Mesenchymal stem cell (in vitro differentiated cells and primary cell): ENCODE data around the gene CXCL3.
A peak's percentile ranks its signal among the peaks of the same experiment; 100 is the strongest.

Experiments
- DNase-seq: peaks from one replicate; pipeline ENCODE4 v3.0.0-alpha.2; 2013
- H2AFZ ChIP-seq: one replicate; pipeline ENCODE4 v1.6.1; 2013; ENCODE audit warnings: low read depth, mild to moderate bottlenecking, control low read depth, inconsistent platforms, low read length, moderate library complexity
- H2AK5ac ChIP-seq: 2 replicates; pipeline ENCODE4 v1.6.1; 2013; ENCODE audit warnings: low read length, moderate library complexity, mild to moderate bottlenecking, inconsistent platforms; ENCODE audit not compliant: severe bottlenecking
- H2BK120ac ChIP-seq: one replicate; pipeline ENCODE4 v1.6.1; 2013; ENCODE audit warnings: low read depth, mild to moderate bottlenecking, inconsistent platforms, low read length, moderate library complexity
- H2BK12ac ChIP-seq, 2 experiments: one replicate each; pipeline ENCODE4 v1.6.1; 2013; ENCODE audit warnings: inconsistent platforms in 2 of 2, low read length in 2 of 2, mild to moderate bottlenecking in 2 of 2, moderate library complexity in 2 of 2, control low read depth in 1 of 2
- H2BK15ac ChIP-seq: one replicate; pipeline ENCODE4 v1.6.1; 2013; ENCODE audit warnings: mild to moderate bottlenecking, low read depth, inconsistent platforms; ENCODE audit not compliant: poor library complexity, severe bottlenecking
- H2BK5ac ChIP-seq: 2 replicates; pipeline ENCODE4 v1.6.1; 2013; ENCODE audit warnings: low read depth, mild to moderate bottlenecking, low read length, control low read depth, inconsistent platforms; ENCODE audit not compliant: poor library complexity, severe bottlenecking
- H3K14ac ChIP-seq, 2 experiments: one replicate each; pipeline ENCODE4 v1.6.1; 2013; ENCODE audit warnings: inconsistent platforms in 2 of 2, low read length in 2 of 2, control low read depth in 1 of 2, mild to moderate bottlenecking in 1 of 2, moderate library complexity in 1 of 2
- H3K18ac ChIP-seq, 2 experiments: one replicate each; pipeline ENCODE4 v1.6.1; 2013; ENCODE audit warnings: inconsistent platforms in 2 of 2, low read length in 2 of 2, control low read depth in 1 of 2, low read depth in 1 of 2, mild to moderate bottlenecking in 1 of 2
- H3K23ac ChIP-seq, 2 experiments: one replicate each; pipeline ENCODE4 v1.6.1; 2013; ENCODE audit warnings: inconsistent platforms in 2 of 2, low read length in 2 of 2, mild to moderate bottlenecking in 2 of 2, moderate library complexity in 2 of 2, control low read depth in 1 of 2
- H3K27ac ChIP-seq: 2 replicates; pipeline ENCODE4 v1.5.1; 2013; ENCODE audit warnings: mild to moderate bottlenecking, moderate library complexity, low read length, control low read depth, inconsistent platforms; ENCODE audit not compliant: poor library complexity, severe bottlenecking
- H3K27me3 ChIP-seq, 2 experiments: 2 replicates each; pipeline versions ENCODE4 v1.6.1 to v1.7.0; 2013; ENCODE audit warnings: low read length in 2 of 2, mild to moderate bottlenecking in 2 of 2, moderate library complexity in 2 of 2, control low read depth in 1 of 2, inconsistent platforms in 1 of 2; ENCODE audit not compliant: control insufficient read depth in 1 of 2, insufficient read depth in 1 of 2
- H3K36me3 ChIP-seq, 2 experiments: 2 replicates each; pipeline versions ENCODE4 v1.6.1 to v1.7.0; 2013; ENCODE audit warnings: low read length in 2 of 2, control low read depth in 1 of 2, inconsistent platforms in 1 of 2, low read depth in 1 of 2, mild to moderate bottlenecking in 1 of 2; ENCODE audit not compliant: insufficient read depth in 2 of 2, control insufficient read depth in 1 of 2
- H3K4ac ChIP-seq, 2 experiments: one replicate each; pipeline ENCODE4 v1.6.1; 2013; ENCODE audit warnings: inconsistent platforms in 2 of 2, low read length in 2 of 2, mild to moderate bottlenecking in 2 of 2, moderate library complexity in 2 of 2, control low read depth in 1 of 2, low read depth in 1 of 2
- H3K4me1 ChIP-seq: 2 replicates; pipeline ENCODE4 v1.6.1; 2013; ENCODE audit warnings: low read depth, low read length, control low read depth; ENCODE audit not compliant: control insufficient read depth, insufficient read depth
- H3K4me2 ChIP-seq: 2 replicates; pipeline ENCODE4 v1.6.1; 2013; ENCODE audit warnings: low read length, mild to moderate bottlenecking, inconsistent platforms; ENCODE audit not compliant: poor library complexity, severe bottlenecking
- H3K4me3 ChIP-seq, 2 experiments: 2 replicates each; pipeline versions ENCODE4 v1.5.1 to v1.7.0; 2013; ENCODE audit warnings: low read length in 2 of 2, mild to moderate bottlenecking in 2 of 2, control low read depth in 1 of 2, low read depth in 1 of 2; ENCODE audit not compliant: insufficient read depth in 1 of 2
- H3K79me1 ChIP-seq: replicated peaks from 2 replicates; pipeline ENCODE4 v1.6.1; 2013; ENCODE audit warnings: mild to moderate bottlenecking, control low read depth, low read length, inconsistent platforms; ENCODE audit not compliant: poor library complexity, severe bottlenecking
- H3K9ac ChIP-seq: 2 replicates; pipeline ENCODE4 v1.7.0; 2013; ENCODE audit warnings: mild to moderate bottlenecking, low read length, moderate library complexity
- H3K9me3 ChIP-seq: 2 replicates; pipeline ENCODE4 v1.7.0; 2013; ENCODE audit warnings: mild to moderate bottlenecking, low read length; ENCODE audit not compliant: control insufficient read depth
- H4K8ac ChIP-seq: one replicate; pipeline ENCODE4 v1.6.1; 2013; ENCODE audit warnings: inconsistent platforms, mild to moderate bottlenecking, low read length, moderate library complexity
- H4K91ac ChIP-seq: one replicate; pipeline ENCODE4 v1.6.1; 2013; ENCODE audit warnings: mild to moderate bottlenecking, low read length, inconsistent platforms
- WGBS: methylation state at CpG from one replicate; pipeline ENCODE4 v1.1.7; 2013; ENCODE audit warnings: mixed read lengths; 5-methylcytosine and 5-hydroxymethylcytosine counted together

CXCL3 gene

GRCh38 chr4:74056114-74056857, 17.8 kb upstream of the CXCL3 start:
- H2BK5ac ChIP-seq, result no peak overlapping the region
- no peak overlapping the region for H3K14ac ChIP-seq
- H3K4ac ChIP-seq, result no peak overlapping the region
- H4K8ac ChIP-seq, result no peak overlapping the region
- no peak overlapping the region for H2BK12ac ChIP-seq
- no CpG with 5 or more reads among the region's 1 CpG for WGBS
- H3K27ac ChIP-seq, result no peak overlapping the region
- peak overlapping the region; percentile 70 for H3K9ac ChIP-seq
- no peaks in the 10 kb centered on the region for H3K36me3 ChIP-seq
- H2AFZ ChIP-seq, result no peak overlapping the region
- no peak overlapping the region for H3K4me2 ChIP-seq
- H3K4me3 ChIP-seq, result no peak overlapping the region
- H4K91ac ChIP-seq, result no peak overlapping the region
- no peaks in the 10 kb centered on the region for H3K79me1 ChIP-seq
- H2AK5ac ChIP-seq, result no peak overlapping the region
- H2BK120ac ChIP-seq, result no peak overlapping the region
- H3K4me1 ChIP-seq, result no peaks in the 10 kb centered on the region
- no peak overlapping the region for H3K18ac ChIP-seq
- DNase-seq, result peak; percentile 86
- H3K27me3 ChIP-seq, result no peaks in the 10 kb centered on the region
- H2BK15ac ChIP-seq, result no peak overlapping the region
- H3K23ac ChIP-seq, result no peak overlapping the region
- no peaks in the 10 kb centered on the region for H3K9me3 ChIP-seq

DNA sequence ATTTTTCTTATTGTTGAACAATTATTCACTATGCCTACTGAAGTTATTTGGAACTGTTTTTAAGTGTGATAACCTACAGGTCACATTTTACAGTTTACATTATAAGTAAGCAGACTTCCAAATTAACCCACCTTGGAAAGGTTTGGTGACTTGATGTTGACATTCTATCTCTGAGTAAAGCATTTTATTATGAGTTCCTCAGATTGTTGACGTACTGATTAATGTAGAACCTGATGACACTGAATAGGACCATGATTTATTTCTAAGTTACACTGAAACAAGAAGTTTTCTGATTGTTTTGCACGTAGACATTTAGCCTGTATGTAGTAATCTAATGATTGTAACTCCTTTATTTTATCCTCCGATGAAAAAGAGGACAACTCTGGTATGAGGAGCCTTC, 17.0 kb upstream of the CXCL3 start:
- Histone ChIP-seq H2AK5ac (no peak overlapping the region), H3K9ac (no peak overlapping the region), H3K4me1 (no peaks in the 10 kb centered on the region), H3K23ac (no peak overlapping the region), H3K27me3 (no peaks in the 10 kb centered on the region), H2BK12ac (no peak overlapping the region), H3K79me1 (no peaks in the 10 kb centered on the region), H2AFZ (no peak overlapping the region), H2BK15ac (no peak overlapping the region), H3K9me3 (no peaks in the 10 kb centered on the region), H3K27ac (no peak overlapping the region), H3K36me3 (no peaks in the 10 kb centered on the region), H3K18ac (no peak overlapping the region), H2BK5ac (no peak overlapping the region), H3K4me3 (no peak overlapping the region), H3K14ac (no peak overlapping the region), H3K4me2 (no peak overlapping the region), H4K8ac (no peak overlapping the region), H3K4ac (no peak overlapping the region), H2BK120ac (no peak overlapping the region), H4K91ac (no peak overlapping the region)
- DNase-seq, result no peak
- 100% methylated on average over 1 of the region's 3 CpGs for WGBS

DNA sequence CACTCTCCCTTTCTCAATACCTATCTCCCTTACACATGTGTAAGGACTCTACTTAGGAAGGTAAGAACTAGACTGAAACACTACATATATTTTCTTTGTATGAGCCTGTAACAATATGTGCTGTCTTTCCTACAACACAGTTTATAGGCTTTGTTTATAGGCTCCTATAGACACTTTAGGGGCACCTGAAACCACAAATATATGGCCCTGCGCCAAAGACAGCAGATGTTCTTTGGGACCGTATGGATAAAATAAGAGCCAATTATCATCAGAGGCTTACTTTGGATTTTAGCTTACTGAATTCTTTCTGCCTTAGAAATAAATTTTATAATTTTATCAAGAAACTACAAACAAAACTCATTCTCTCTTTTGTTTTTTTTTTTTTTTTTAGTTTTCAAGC, 16.6 kb upstream of the CXCL3 start:
- no peak for DNase-seq
- Histone ChIP-seq H4K8ac (no peak overlapping the region), H3K4me2 (no peak overlapping the region), H2BK12ac (peak overlapping the region in 1 of 2 experiments; percentile 71), H3K4me1 (no peaks in the 10 kb centered on the region), H3K9ac (no peak overlapping the region), H4K91ac (no peak overlapping the region), H3K79me1 (no peaks in the 10 kb centered on the region), H3K9me3 (no peaks in the 10 kb centered on the region), H3K23ac (no peak overlapping the region), H3K14ac (no peak overlapping the region), H3K36me3 (no peaks in the 10 kb centered on the region), H3K4me3 (no peak overlapping the region), H2BK120ac (no peak overlapping the region), H2BK5ac (no peak overlapping the region), H2AFZ (no peak overlapping the region), H3K4ac (no peak overlapping the region), H3K18ac (no peak overlapping the region), H3K27me3 (no peaks in the 10 kb centered on the region), H2BK15ac (no peak overlapping the region), H2AK5ac (no peak overlapping the region), H3K27ac (no peak overlapping the region)
- no CpG with 5 or more reads among the region's 2 CpGs for WGBS

DNA sequence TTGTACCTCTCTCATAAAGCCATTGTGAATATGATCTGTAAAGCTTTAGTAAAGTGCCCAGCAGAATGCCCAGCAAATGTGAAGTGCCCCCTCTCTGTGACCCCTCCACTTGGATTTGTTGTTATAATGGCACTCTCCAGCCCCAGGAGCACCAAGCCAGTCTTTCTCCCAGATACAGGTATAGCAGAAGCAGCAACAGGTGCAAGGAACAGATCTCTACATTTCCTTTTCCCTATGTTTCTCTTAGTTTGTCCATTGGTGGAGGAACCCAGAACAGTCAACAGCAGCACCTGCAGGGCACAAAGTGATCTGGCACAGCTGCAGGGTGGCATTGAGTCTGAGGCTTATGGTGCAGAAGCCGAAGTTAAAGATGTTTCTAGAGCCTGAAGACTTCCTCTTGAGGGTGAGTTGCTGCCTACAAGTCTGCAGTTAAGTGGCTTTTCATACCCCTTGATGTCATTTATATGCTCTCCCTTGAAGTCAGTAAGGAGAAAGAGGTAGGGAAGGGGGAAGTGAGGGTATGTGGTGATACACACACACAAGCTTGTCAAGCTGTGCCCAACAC, 16.1 kb upstream of the CXCL3 start:
- Histone ChIP-seq H3K36me3 (no peaks in the 10 kb centered on the region), H3K18ac (no peak overlapping the region), H3K4me2 (no peak overlapping the region), H3K9ac (no peak overlapping the region), H3K4me1 (no peaks in the 10 kb centered on the region), H3K23ac (no peak overlapping the region), H3K9me3 (no peaks in the 10 kb centered on the region), H3K4ac (peak overlapping the region in 1 of 2 experiments; percentile 8), H2AK5ac (no peak overlapping the region), H3K27ac (no peak overlapping the region), H3K14ac (no peak overlapping the region), H2BK12ac (peak overlapping the region in 1 of 2 experiments; percentile 71), H2AFZ (no peak overlapping the region), H4K8ac (no peak overlapping the region), H3K27me3 (no peaks in the 10 kb centered on the region), H2BK15ac (no peak overlapping the region), H2BK120ac (no peak overlapping the region), H2BK5ac (no peak overlapping the region), H3K79me1 (no peaks in the 10 kb centered on the region), H4K91ac (no peak overlapping the region), H3K4me3 (no peak overlapping the region)
- no peak for DNase-seq
- 100% methylated on average over 1 of the region's 1 CpG for WGBS
